Smooth muscle cell (in vitro differentiated cells): ENCODE data around the gene LY6G5B. TPM values are rescaled to one million over a fixed set of nuclear protein-coding genes. Genes with fewer than 3 reads are reported as not detected.

ENCODE experiments used
- DNase-seq: peaks from one replicate; lab custom pipeline; 2025; ENCODE audit not compliant: unreplicated experiment; lab: John Stamatoyannopoulos, UW
- H2AFZ ChIP-seq: fragments of 200-600 bp; sonication (generic); 2 replicates; pipeline ENCODE4 v1.6.0; 2016; ENCODE audit warnings: antibody characterized with exemption, low read depth, mild to moderate bottlenecking
- H3F3A ChIP-seq: fragments of 200-600 bp; sonication (generic); 2 replicates; pipeline ENCODE4 v1.6.0; 2017; ENCODE audit warnings: antibody characterized with exemption, low read depth
- H3K27ac ChIP-seq: fragments of 200-600 bp; sonication (generic); 2 replicates; pipeline ENCODE4 v1.5.1; 2016; ENCODE audit warnings: low read depth, mild to moderate bottlenecking
- H3K27me3 ChIP-seq: fragments of 200-600 bp; sonication (generic); 2 replicates; pipeline ENCODE4 v1.6.1; 2016; ENCODE audit warnings: low read depth, mild to moderate bottlenecking
- H3K36me3 ChIP-seq: fragments of 200-600 bp; sonication (generic); 2 replicates; pipeline ENCODE4 v1.5.1; 2016; ENCODE audit warnings: low read depth
- H3K4me1 ChIP-seq: fragments of 200-600 bp; sonication (generic); 2 replicates; pipeline ENCODE4 v1.5.1; 2016; ENCODE audit warnings: low read depth
- H3K4me2 ChIP-seq: fragments of 200-600 bp; sonication (generic); 2 replicates; pipeline ENCODE4 v1.6.0; 2016; ENCODE audit warnings: mild to moderate bottlenecking
- H3K4me3 ChIP-seq: fragments of 200-600 bp; sonication (generic); 2 replicates; pipeline ENCODE4 v1.5.1; 2016; ENCODE audit warnings: mild to moderate bottlenecking
- H3K79me2 ChIP-seq: fragments of 200-600 bp; sonication (generic); 2 replicates; pipeline ENCODE4 v1.6.0; 2016; ENCODE audit warnings: low read depth, mild to moderate bottlenecking
- H3K9ac ChIP-seq: fragments of 200-600 bp; sonication (generic); 2 replicates; pipeline ENCODE4 v1.6.0; 2016; ENCODE audit warnings: low read depth
- H3K9me3 ChIP-seq: fragments of 200-600 bp; sonication (generic); replicated peaks from 2 replicates; pipeline ENCODE4 v1.5.1; 2016; ENCODE audit warnings: low read depth
- H4K20me1 ChIP-seq: fragments of 200-600 bp; sonication (generic); 2 replicates; pipeline ENCODE4 v1.6.0; 2016; ENCODE audit warnings: low read depth
- WGBS: methylation state at CpG from one replicate; pipeline ENCODE4 v1.1.7; 2016; ENCODE audit warnings: low lambda C conversion rate; 5-methylcytosine and 5-hydroxymethylcytosine counted together
- polyA plus RNA-seq: library from polyadenylated mRNA; unstranded; fragments of >200 nt; fragmentation: Nextera tagmentation; extraction: Ambion mirVana; gene quantifications from 2 replicates; pipeline ENCODE4 v1.2.1, GENCODE V29; 2016
- total RNA-seq: library from RNA; depleted of rRNA; stranded (reverse); fragments of >200 nt; gene quantifications from 2 replicates; pipeline ENCODE4 v1.2.3, GENCODE V29; 2014
- TF ChIP-seq, protein P1 (sequence below): fragments of 200-600 bp; sonication (generic); IDR thresholded peaks from 2 replicates; pipeline ENCODE4 v1.5.1; 2017; ENCODE audit warnings: borderline replicate concordance, mild to moderate bottlenecking, antibody characterized with exemption; ENCODE audit not compliant: insufficient read depth, poor library complexity, severe bottlenecking

Gene LY6G5B
- total and polyA plus RNA-seq, 2 experiments from 2014 or later: 1.5 to 5.6 TPM

DNA sequence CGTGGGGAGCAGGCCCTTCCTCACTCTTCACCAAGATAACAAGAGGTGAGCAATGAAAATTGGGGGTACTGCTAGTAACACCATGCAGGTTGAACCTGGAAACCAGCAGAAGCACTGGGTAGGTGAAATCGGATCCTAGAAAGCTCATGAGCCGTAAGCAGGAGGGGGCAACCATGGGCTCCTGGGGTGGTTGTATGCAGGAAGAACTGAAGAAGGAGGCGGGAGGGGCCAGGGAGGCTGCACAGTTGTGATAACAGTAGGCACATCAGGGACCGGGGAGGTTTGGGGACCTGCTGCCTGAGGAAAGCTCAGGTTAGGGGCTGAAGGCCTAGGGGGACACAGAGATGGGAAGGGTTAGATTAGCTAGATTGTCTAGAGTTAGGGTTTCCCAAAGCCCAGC, 16.7 kb downstream of the LY6G5B start:
- Histone ChIP-seq H3K27ac (no peak overlapping the region), H4K20me1 (no peaks in the 10 kb centered on the region), H3K27me3 (no peaks in the 10 kb centered on the region), H3K9ac (no peak overlapping the region), H3K4me2 (no peak overlapping the region), H3K36me3 (no peaks in the 10 kb centered on the region), H3K4me3 (no peak overlapping the region), H3K9me3 (no peaks in the 10 kb centered on the region), H3K79me2 (no peaks in the 10 kb centered on the region), H3K4me1 (peaks cover 9% of the 10 kb centered on the region), H3F3A (no peaks in the 10 kb centered on the region), H2AFZ (no peak overlapping the region)
- DNase-seq: no peak
- TF ChIP-seq, protein P1, sequence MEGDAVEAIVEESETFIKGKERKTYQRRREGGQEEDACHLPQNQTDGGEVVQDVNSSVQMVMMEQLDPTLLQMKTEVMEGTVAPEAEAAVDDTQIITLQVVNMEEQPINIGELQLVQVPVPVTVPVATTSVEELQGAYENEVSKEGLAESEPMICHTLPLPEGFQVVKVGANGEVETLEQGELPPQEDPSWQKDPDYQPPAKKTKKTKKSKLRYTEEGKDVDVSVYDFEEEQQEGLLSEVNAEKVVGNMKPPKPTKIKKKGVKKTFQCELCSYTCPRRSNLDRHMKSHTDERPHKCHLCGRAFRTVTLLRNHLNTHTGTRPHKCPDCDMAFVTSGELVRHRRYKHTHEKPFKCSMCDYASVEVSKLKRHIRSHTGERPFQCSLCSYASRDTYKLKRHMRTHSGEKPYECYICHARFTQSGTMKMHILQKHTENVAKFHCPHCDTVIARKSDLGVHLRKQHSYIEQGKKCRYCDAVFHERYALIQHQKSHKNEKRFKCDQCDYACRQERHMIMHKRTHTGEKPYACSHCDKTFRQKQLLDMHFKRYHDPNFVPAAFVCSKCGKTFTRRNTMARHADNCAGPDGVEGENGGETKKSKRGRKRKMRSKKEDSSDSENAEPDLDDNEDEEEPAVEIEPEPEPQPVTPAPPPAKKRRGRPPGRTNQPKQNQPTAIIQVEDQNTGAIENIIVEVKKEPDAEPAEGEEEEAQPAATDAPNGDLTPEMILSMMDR: no peak
- WGBS: 98% methylated on average over 5 of the region's 5 CpGs

DNA sequence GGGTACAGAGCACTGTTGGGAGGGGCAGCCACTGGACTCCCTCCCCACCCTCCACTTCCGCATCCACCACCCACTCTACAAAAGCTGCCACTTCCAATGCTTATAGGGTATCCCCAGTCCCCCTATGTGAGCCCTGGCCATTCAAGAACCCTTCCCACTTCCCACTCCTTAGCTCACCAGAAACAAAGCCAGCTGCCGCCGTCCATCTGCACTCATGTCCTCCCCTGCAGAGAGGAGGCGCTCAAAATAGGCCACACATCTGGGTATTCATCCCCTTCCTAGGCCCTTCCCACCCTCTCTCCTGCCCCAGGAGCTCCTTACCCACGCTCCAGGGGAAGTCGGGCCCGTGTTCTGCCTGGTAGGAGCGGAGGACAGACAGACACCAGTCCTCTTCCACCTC, 17.5 kb downstream of the LY6G5B start:
- H3K9me3 ChIP-seq: no peaks in the 10 kb centered on the region
- H3K4me3 ChIP-seq: no peak overlapping the region
- no peak overlapping the region for H2AFZ ChIP-seq
- H3F3A ChIP-seq: no peaks in the 10 kb centered on the region
- no peak overlapping the region for H3K4me2 ChIP-seq
- WGBS: 93% methylated on average over 7 of the region's 8 CpGs
- no peak for DNase-seq
- H4K20me1 ChIP-seq: no peaks in the 10 kb centered on the region
- H3K4me1 ChIP-seq: peaks cover 5% of the 10 kb centered on the region
- TF ChIP-seq, protein P1: no peak
- H3K9ac ChIP-seq: no peak overlapping the region
- no peaks in the 10 kb centered on the region for H3K79me2 ChIP-seq
- no peaks in the 10 kb centered on the region for H3K36me3 ChIP-seq
- no peaks in the 10 kb centered on the region for H3K27me3 ChIP-seq
- H3K27ac ChIP-seq: no peak overlapping the region

DNA sequence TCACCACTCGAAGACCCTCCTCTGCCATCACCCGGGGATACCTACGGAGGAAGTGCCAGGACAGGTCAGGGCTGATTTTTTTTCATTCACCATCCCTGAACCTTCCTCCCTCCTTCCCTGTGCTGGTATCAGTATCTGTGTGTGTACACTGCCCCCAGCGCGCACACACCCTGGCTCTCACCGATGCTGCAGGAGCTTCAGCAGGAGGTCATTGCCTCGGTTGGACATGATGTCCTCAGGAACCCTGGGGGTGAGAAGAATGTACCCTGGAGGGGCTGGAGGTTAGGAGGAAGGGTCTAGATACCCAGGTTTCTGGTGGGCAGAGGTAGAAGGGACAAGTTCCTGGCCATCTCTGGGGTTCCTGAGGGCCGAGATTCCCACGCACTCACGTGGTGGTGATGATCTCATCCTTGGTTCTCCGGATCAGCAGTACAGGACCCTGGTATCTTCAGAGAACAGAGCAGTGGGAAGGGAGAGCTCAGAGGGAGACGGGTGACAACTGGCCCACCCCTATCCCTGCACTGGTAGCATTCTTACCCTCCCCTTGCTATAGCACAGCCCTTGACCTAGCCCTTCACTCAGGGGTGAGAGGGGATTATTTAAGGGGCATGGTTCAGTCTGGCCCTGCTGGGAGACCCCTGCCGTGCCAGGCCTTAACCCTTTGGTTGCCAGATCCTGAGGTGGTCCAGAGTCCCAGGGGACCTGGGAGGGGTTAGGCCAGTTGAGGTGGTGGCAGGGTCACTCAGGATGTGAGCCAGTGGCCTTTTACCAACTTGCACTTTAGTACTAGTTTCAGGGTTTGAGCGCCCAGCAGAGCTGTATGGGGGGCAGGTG, 18.3 kb downstream of the LY6G5B start:
- no peak overlapping the region for H3K27ac ChIP-seq
- H3K79me2 ChIP-seq: no peaks in the 10 kb centered on the region
- 91% methylated on average over 14 of the region's 14 CpGs for WGBS
- no peak overlapping the region for H3K4me3 ChIP-seq
- H3K9me3 ChIP-seq: no peaks in the 10 kb centered on the region
- no peak overlapping the region for H2AFZ ChIP-seq
- DNase-seq: no peak
- no peak overlapping the region for H3K9ac ChIP-seq
- H4K20me1 ChIP-seq: no peaks in the 10 kb centered on the region
- no peak overlapping the region for H3K4me2 ChIP-seq
- H3K4me1 ChIP-seq: peaks cover 5% of the 10 kb centered on the region
- H3F3A ChIP-seq: no peaks in the 10 kb centered on the region
- H3K36me3 ChIP-seq: no peaks in the 10 kb centered on the region
- TF ChIP-seq, protein P1: no peak
- H3K27me3 ChIP-seq: no peaks in the 10 kb centered on the region
